Retinal pigment epithelial cell (primary cell): ENCODE data around the gene ZNF507.

ENCODE experiments used
- DNase-seq: peaks from one replicate; pipeline ENCODE4 v3.0.0-alpha.2; 2010; ENCODE audit warnings: low read depth
- H3K4me3 ChIP-seq: 2 replicates; pipeline ENCODE4 v1.5.1; 2011; ENCODE audit warnings: mild to moderate bottlenecking, low read length, control low read depth, moderate library complexity
- CTCF ChIP-seq: conservative IDR thresholded peaks from 2 replicates; pipeline ENCODE4 v1.5.1; 2011; ENCODE audit warnings: low read depth, low read length, control low read depth, inconsistent platforms

The ZNF507 gene

GRCh38 chr19:32309711-32310390, 35.6 kb upstream of the ZNF507 start:
- no peak overlapping the region for H3K4me3 ChIP-seq
- TF ChIP-seq CTCF, result no peak
- no peak for DNase-seq

- no peak for TF ChIP-seq CTCF
- no peak for DNase-seq
- no peak overlapping the region for H3K4me3 ChIP-seq
Observed at GRCh38 chr19:32311371-32311770, 34.0 kb upstream of the ZNF507 start.

GRCh38 chr19:32313569-32314265, 31.7 kb upstream of the ZNF507 start:
- no peak for TF ChIP-seq CTCF
- H3K4me3 ChIP-seq, result no peak overlapping the region
- DNase-seq, result peak; percentile 55

GRCh38 chr19:32316034-32316433, 29.4 kb upstream of the ZNF507 start:
- H3K4me3 ChIP-seq, result no peak overlapping the region
- no peak for DNase-seq

GRCh38 chr19:32317086-32317485, 28.3 kb upstream of the ZNF507 start:
- no peak for DNase-seq
- H3K4me3 ChIP-seq, result no peak overlapping the region
- TF ChIP-seq CTCF, result no peak

More at GRCh38 chr19:32316034-32316433, 29.4 kb upstream of the ZNF507 start:
- TF ChIP-seq CTCF, result no peak

GRCh38 chr19:32318884-32319520, 26.4 kb upstream of the ZNF507 start:
- H3K4me3 ChIP-seq, result no peak overlapping the region
- peak; percentile 36 for TF ChIP-seq CTCF
- no peak for DNase-seq
